GM19099 (cell line): ENCODE results near the gene PNMA8B.

ENCODE experiments used
- POLR2A ChIP-seq: IDR thresholded peaks from 3 replicates; pipeline ENCODE4 v1.6.1; 2011; ENCODE audit warnings: low read depth; ENCODE audit not compliant: insufficient read length; ENCODE audit errors: extremely low read depth

The PNMA8B gene

GRCh38 chr19:46453661-46454060 is 42.0 kb downstream of the PNMA8B start:
- TF ChIP-seq POLR2A: no peak

GRCh38 chr19:46452186-46452585 is 43.5 kb downstream of the PNMA8B start:
- TF ChIP-seq POLR2A: no peak

GRCh38 chr19:46451352-46451751 is 44.3 kb downstream of the PNMA8B start:
- no peak for TF ChIP-seq POLR2A

GRCh38 chr19:46450737-46451136 is 44.9 kb downstream of the PNMA8B start:
- no peak for TF ChIP-seq POLR2A

GRCh38 chr19:46449228-46449627 is 46.4 kb downstream of the PNMA8B start:
- no peak for TF ChIP-seq POLR2A

GRCh38 chr19:46448601-46449000 is 47.1 kb downstream of the PNMA8B start:
- TF ChIP-seq POLR2A: no peak

- no peak for TF ChIP-seq POLR2A
These were observed 47.8 kb downstream of the PNMA8B start for GRCh38 chr19:46447824-46448223.

GRCh38 chr19:46447006-46447405 is 48.7 kb downstream of the PNMA8B start:
- TF ChIP-seq POLR2A: no peak

- TF ChIP-seq POLR2A: no peak
These were observed 49.6 kb downstream of the PNMA8B start for GRCh38 chr19:46446021-46446420.

GRCh38 chr19:46442808-46443450 is 52.7 kb downstream of the PNMA8B start:
- no peak for TF ChIP-seq POLR2A

GRCh38 chr19:46441866-46442265 is 53.8 kb downstream of the PNMA8B start:
- no peak for TF ChIP-seq POLR2A
